ENCODE measurements around the gene AUTS2. TPM values are rescaled to one million over a fixed set of nuclear protein-coding genes. Genes with fewer than 3 reads are reported as not detected.
"Not testable (repeated sequence)": the region's sequence is repeated elsewhere in the genome, so short reads cannot be mapped to it uniquely, and the experiment has no call there.

The AUTS2 gene
- total RNA-seq, 2 experiments from 2014 or later: 16.9 to 17.7 TPM

- Mint-ChIP-seq H3K4me1 (peaks cover 3% of the 10 kb centered on the region), H3K27ac (no peak overlapping the region), H3K4me3 (no peak overlapping the region), H3K27me3 (no peaks in the 10 kb centered on the region), H3K9me3 (peaks cover 9% of the 10 kb centered on the region), H3K36me3 (ENCODE audit: low read depth) (no peaks in the 10 kb centered on the region)
- DNase-seq: no peak
- ChIA-PET CTCF (no interaction called here), POLR2A (no interaction called here)
Measured at GRCh38 chr7:69768986-69769595, 170.8 kb downstream of the AUTS2 start.

- Mint-ChIP-seq H3K27ac (no peak overlapping the region), H3K27me3 (no peaks in the 10 kb centered on the region), H3K36me3 (ENCODE audit: low read depth) (no peaks in the 10 kb centered on the region), H3K4me1 (peaks cover 3% of the 10 kb centered on the region), H3K9me3 (peaks cover 9% of the 10 kb centered on the region), H3K4me3 (no peak overlapping the region)
- CTCF ChIA-PET: no interaction called here
- DNase-seq: no peak
- POLR2A ChIA-PET: no interaction called here
Measured at GRCh38 chr7:69769826-69770225, 171.6 kb downstream of the AUTS2 start.

- peaks cover 9% of the 10 kb centered on the region for H3K9me3 Mint-ChIP-seq
- no peaks in the 10 kb centered on the region for H3K27me3 Mint-ChIP-seq
- ChIA-PET POLR2A (no interaction called here), CTCF (no interaction called here)
- H3K4me1 Mint-ChIP-seq: peaks cover 3% of the 10 kb centered on the region
- no peak overlapping the region for H3K27ac Mint-ChIP-seq
- H3K4me3 Mint-ChIP-seq: no peak overlapping the region
- no peaks in the 10 kb centered on the region for H3K36me3 Mint-ChIP-seq (ENCODE audit: low read depth)
- no peak for DNase-seq
Measured at GRCh38 chr7:69770613-69771012, 172.3 kb downstream of the AUTS2 start.

- H3K4me3 Mint-ChIP-seq: no peak overlapping the region
- CTCF ChIA-PET: no interaction called here
- H3K27ac Mint-ChIP-seq: no peak overlapping the region
- H3K9me3 Mint-ChIP-seq: peaks cover 3% of the 10 kb centered on the region
- no peaks in the 10 kb centered on the region for H3K27me3 Mint-ChIP-seq
- H3K36me3 Mint-ChIP-seq (ENCODE audit: low read depth): no peaks in the 10 kb centered on the region
- no peak for DNase-seq
- H3K4me1 Mint-ChIP-seq: no peaks in the 10 kb centered on the region
- POLR2A ChIA-PET: no interaction called here
Measured at GRCh38 chr7:69772718-69773436, 174.6 kb downstream of the AUTS2 start.

- H3K9me3 Mint-ChIP-seq: no peaks in the 10 kb centered on the region
- no peak overlapping the region for H3K4me3 Mint-ChIP-seq
- no peak overlapping the region for H3K27ac Mint-ChIP-seq
- no peaks in the 10 kb centered on the region for H3K27me3 Mint-ChIP-seq
- ChIA-PET CTCF (no interaction called here), POLR2A (no interaction called here)
- H3K4me1 Mint-ChIP-seq: no peaks in the 10 kb centered on the region
- H3K36me3 Mint-ChIP-seq (ENCODE audit: low read depth): no peaks in the 10 kb centered on the region
- DNase-seq: no peak
Measured at GRCh38 chr7:69773535-69774225, 175.4 kb downstream of the AUTS2 start.

GRCh38 chr7:69775231-69775771 is 177.0 kb downstream of the AUTS2 start:
- H3K36me3 Mint-ChIP-seq (ENCODE audit: low read depth): no peaks in the 10 kb centered on the region
- H3K4me3 Mint-ChIP-seq: no peak overlapping the region
- H3K27me3 Mint-ChIP-seq: no peaks in the 10 kb centered on the region
- no peaks in the 10 kb centered on the region for H3K4me1 Mint-ChIP-seq
- no peak overlapping the region for H3K27ac Mint-ChIP-seq
- no peak for DNase-seq
- no peaks in the 10 kb centered on the region for H3K9me3 Mint-ChIP-seq
- CTCF ChIA-PET: no interaction called here
- POLR2A ChIA-PET: no interaction called here

GRCh38 chr7:69776611-69777010 is 178.3 kb downstream of the AUTS2 start:
- CTCF ChIA-PET: no interaction called here

GRCh38 chr7:69778138-69778537 is 179.9 kb downstream of the AUTS2 start:
- Mint-ChIP-seq H3K27me3 (no peaks in the 10 kb centered on the region), H3K27ac (no peak overlapping the region), H3K4me3 (no peak overlapping the region), H3K36me3 (ENCODE audit: low read depth) (no peaks in the 10 kb centered on the region), H3K9me3 (no peaks in the 10 kb centered on the region), H3K4me1 (no peaks in the 10 kb centered on the region)
- DNase-seq: no peak
- ChIA-PET CTCF (no interaction called here), POLR2A (no interaction called here)

More at GRCh38 chr7:69776611-69777010, 178.3 kb downstream of the AUTS2 start:
- H3K36me3 Mint-ChIP-seq (ENCODE audit: low read depth): no peaks in the 10 kb centered on the region
- no peaks in the 10 kb centered on the region for H3K27me3 Mint-ChIP-seq
- no peak overlapping the region for H3K27ac Mint-ChIP-seq
- POLR2A ChIA-PET: no interaction called here
- H3K4me1 Mint-ChIP-seq: no peaks in the 10 kb centered on the region
- DNase-seq: no peak
- H3K4me3 Mint-ChIP-seq: no peak overlapping the region
- H3K9me3 Mint-ChIP-seq: no peaks in the 10 kb centered on the region

GRCh38 chr7:69780379-69780778 is 182.1 kb downstream of the AUTS2 start:
- ChIA-PET POLR2A (no interaction called here), CTCF (no interaction called here)
- no peak overlapping the region for H3K4me3 Mint-ChIP-seq
- H3K9me3 Mint-ChIP-seq: no peaks in the 10 kb centered on the region
- H3K36me3 Mint-ChIP-seq (ENCODE audit: low read depth): no peaks in the 10 kb centered on the region
- H3K27me3 Mint-ChIP-seq: no peaks in the 10 kb centered on the region
- H3K27ac Mint-ChIP-seq: no peak overlapping the region
- no peaks in the 10 kb centered on the region for H3K4me1 Mint-ChIP-seq
- no peak for DNase-seq

GRCh38 chr7:69781412-69781846 is 183.2 kb downstream of the AUTS2 start:
- Mint-ChIP-seq H3K9me3 (no peaks in the 10 kb centered on the region), H3K4me3 (no peak overlapping the region)
- POLR2A ChIA-PET: no interaction called here

GRCh38 chr7:69782917-69783684 is 184.8 kb downstream of the AUTS2 start:
- Mint-ChIP-seq H3K4me3 (no peak overlapping the region), H3K27ac (no peak overlapping the region), H3K4me1 (no peaks in the 10 kb centered on the region), H3K36me3 (ENCODE audit: low read depth) (no peaks in the 10 kb centered on the region), H3K27me3 (no peaks in the 10 kb centered on the region), H3K9me3 (no peaks in the 10 kb centered on the region)
- ChIA-PET CTCF (no interaction called here), POLR2A (no interaction called here)
- DNase-seq: no peak

More at GRCh38 chr7:69781412-69781846, 183.2 kb downstream of the AUTS2 start:
- Mint-ChIP-seq H3K36me3 (ENCODE audit: low read depth) (no peaks in the 10 kb centered on the region), H3K4me1 (no peaks in the 10 kb centered on the region), H3K27ac (no peak overlapping the region), H3K27me3 (no peaks in the 10 kb centered on the region)
- CTCF ChIA-PET: no interaction called here
- DNase-seq: no peak

GRCh38 chr7:69786130-69786529 is 187.9 kb downstream of the AUTS2 start:
- CTCF ChIA-PET; H3K4me3 Mint-ChIP-seq; H3K27ac Mint-ChIP-seq; DNase-seq; H3K9me3 Mint-ChIP-seq; H3K27me3 Mint-ChIP-seq; H3K4me1 Mint-ChIP-seq; H3K36me3 Mint-ChIP-seq (ENCODE audit: low read depth); POLR2A ChIA-PET: not testable (repeated sequence)

- Mint-ChIP-seq H3K36me3 (ENCODE audit: low read depth) (no peaks in the 10 kb centered on the region), H3K27me3 (no peaks in the 10 kb centered on the region), H3K9me3 (no peaks in the 10 kb centered on the region), H3K27ac (no peak overlapping the region), H3K4me1 (no peaks in the 10 kb centered on the region), H3K4me3 (no peak overlapping the region)
- DNase-seq: no peak
- POLR2A ChIA-PET: no interaction called here
- CTCF ChIA-PET: no interaction called here
Measured at GRCh38 chr7:69786730-69787395, 188.6 kb downstream of the AUTS2 start.
